Spleen (tissue), 7 donors: ENCODE results near the gene AKNA.

Source experiments
- CTCF ChIP-seq, 11 experiments: fragments of 200-600 bp in 7 of 11; fragments of 450-650 bp in 4 of 11; sonication (generic) in 4 of 11; IDR thresholded peaks in 8 of 11; conservative IDR thresholded peaks in 3 of 11; 1 replicate in 7 of 11; 2 replicates in 4 of 11; pipeline versions ENCODE4 v1.4.0 to v1.8.0; 2016 to 2021; ENCODE audit warnings: antibody characterized with exemption in 11 of 11, inconsistent platforms in 4 of 11, mild to moderate bottlenecking in 1 of 11
- POLR2A ChIP-seq, 3 donors: fragments of 450-650 bp; IDR thresholded peaks; one replicate each; pipeline ENCODE4 v1.5.1; 2017; ENCODE audit warnings: antibody characterized with exemption in 3 of 3, mild to moderate bottlenecking in 1 of 3
- POLR2AphosphoS5 ChIP-seq, 3 donors: sonication (generic); formaldehyde crosslinking; IDR thresholded peaks; one replicate each; pipeline ENCODE4 v1.5.1; 2017; ENCODE audit warnings: antibody characterized with exemption in 3 of 3
- donor health status: DM: no; HTN: no; CAD: no; lungs with moderate emphysema.
- donor health status: DM: no; HTN: no; CAD: no.
- donor health status: DM: no; HTN: no; CAD: no.

- TF ChIP-seq CTCF (IDR thresholded peaks at IDR 0.05 in 8 of 11, conservative IDR thresholded peaks at IDR 0.05 in 3 of 11) (peak in 6 of 11 experiments; percentile 13 to 41 (median 26)), POLR2A (IDR thresholded peaks at IDR 0.05) (no peak), POLR2AphosphoS5 (IDR thresholded peaks at IDR 0.05) (peak; percentile 43 to 65 (median 57))
Observed at GRCh38 chr9:114382699-114383520, 4.9 kb downstream of the AKNA start.
